Activated CD4-positive, alpha-beta T cell treated with anti-CD3 and anti-CD28 coated beads, Interleukin-2, Interleukin-6, amounts not matched to agents 100 ng/mL and 50 ng/mL, durations not matched to agents 16 hours and 8 hours (primary cell): Measurements from ENCODE around the gene RCE1.

ENCODE experiments used
- DNase-seq: peaks from one replicate; pipeline ENCODE4 v3.0.0-alpha.2; 2020

Gene RCE1

DNA sequence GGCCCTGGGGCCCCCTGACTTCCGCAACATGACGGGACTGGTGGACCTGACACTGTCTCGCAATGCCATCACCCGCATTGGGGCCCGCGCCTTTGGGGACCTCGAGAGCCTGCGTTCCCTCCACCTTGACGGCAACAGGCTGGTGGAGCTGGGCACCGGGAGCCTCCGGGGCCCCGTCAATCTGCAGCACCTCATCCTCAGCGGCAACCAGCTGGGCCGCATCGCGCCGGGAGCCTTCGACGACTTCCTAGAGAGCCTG, 14.6 kb downstream of the RCE1 start:
- no peak for DNase-seq

DNA sequence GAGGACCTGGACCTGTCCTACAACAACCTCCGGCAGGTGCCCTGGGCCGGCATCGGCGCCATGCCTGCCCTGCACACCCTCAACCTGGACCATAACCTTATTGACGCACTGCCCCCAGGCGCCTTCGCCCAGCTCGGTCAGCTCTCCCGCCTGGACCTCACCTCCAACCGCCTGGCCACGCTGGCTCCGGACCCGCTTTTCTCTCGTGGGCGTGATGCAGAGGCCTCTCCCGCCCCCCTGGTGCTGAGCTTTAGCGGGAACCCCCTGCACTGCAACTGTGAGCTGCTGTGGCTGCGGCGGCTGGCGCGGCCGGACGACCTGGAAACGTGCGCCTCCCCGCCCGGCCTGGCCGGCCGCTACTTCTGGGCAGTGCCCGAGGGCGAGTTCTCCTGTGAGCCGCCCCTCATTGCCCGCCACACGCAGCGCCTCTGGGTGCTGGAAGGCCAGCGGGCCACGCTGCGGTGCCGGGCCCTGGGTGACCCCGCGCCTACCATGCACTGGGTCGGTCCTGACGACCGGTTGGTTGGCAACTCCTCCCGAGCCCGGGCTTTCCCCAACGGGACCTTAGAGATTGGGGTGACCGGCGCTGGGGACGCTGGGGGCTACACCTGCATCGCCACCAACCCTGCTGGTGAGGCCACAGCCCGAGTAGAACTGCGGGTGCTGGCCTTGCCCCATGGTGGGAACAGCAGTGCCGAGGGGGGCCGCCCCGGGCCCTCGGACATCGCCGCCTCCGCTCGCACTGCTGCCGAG, 15.1 kb downstream of the RCE1 start:
- no peak for DNase-seq

DNA sequence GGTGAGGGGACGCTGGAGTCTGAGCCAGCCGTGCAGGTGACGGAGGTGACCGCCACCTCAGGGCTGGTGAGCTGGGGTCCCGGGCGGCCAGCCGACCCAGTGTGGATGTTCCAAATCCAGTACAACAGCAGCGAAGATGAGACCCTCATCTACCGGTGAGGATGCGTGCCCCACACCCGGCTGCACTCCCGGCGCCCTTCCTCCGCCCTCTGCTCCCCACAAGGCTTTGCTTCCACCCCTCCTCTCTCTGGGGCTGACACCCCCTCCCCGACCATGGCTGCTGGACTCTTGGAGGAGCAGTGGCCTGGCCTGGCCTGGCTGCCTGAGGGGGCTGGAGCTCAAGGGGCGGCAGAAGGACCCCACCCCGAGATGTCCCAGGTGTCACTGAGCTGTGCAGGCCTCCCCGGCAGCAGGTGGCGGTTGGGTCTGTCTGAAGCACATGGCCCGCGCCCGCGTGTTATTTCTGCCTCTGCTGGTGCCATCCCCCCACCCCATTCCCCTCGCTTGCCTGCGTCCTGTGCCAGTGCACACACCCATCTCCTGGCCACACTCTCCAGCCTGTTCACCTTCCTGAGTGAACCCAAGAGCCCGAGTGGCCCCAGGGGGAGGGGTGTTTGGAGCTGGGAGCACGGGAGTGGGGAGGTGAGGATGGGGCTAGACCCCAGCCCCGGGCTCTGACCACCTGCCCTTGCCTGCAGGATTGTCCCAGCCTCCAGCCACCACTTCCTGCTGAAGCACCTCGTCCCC, 15.9 kb downstream of the RCE1 start:
- DNase-seq: no peak

DNA sequence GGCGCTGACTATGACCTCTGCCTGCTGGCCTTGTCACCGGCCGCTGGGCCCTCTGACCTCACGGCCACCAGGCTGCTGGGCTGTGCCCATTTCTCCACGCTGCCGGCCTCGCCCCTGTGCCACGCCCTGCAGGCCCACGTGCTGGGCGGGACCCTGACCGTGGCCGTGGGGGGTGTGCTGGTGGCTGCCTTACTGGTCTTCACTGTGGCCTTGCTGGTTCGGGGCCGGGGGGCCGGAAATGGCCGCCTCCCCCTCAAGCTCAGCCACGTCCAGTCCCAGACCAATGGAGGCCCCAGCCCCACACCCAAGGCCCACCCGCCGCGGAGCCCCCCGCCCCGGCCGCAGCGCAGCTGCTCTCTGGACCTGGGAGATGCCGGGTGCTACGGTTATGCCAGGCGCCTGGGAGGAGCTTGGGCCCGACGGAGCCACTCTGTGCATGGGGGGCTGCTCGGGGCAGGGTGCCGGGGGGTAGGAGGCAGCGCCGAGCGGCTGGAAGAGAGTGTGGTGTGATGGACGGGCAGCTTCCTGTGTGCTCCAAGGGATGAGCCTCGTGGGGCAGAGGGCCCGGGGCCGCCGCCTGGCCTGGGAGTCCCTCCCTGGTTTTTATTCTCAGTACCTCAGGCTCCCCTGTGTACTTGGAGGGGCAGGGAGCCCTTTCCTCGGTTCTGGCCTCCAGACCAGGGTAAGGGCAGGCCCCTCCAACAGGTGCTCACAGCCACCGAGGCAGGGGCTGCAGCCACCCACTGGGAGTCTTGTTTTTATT, 16.6 kb downstream of the RCE1 start:
- no peak for DNase-seq

DNA sequence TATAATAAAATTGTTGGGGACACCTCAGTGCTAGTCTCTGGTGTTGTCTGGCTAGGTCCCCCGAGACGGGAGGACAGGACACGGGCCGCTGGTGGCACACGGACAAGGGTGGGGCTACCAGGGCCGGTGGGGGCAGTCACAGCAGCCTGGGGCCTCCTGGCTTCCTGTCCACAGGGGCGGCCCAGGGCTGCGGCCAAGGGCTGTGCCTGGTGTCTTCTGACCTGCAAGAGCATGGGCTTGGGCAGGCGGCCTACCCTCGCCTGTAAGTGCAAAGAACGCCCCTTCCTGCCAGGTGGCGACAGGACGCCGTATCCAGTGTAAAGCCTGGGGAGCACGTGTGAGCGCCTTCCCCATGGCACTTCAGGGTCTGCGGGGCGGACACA, 17.2 kb downstream of the RCE1 start:
- no peak for DNase-seq

DNA sequence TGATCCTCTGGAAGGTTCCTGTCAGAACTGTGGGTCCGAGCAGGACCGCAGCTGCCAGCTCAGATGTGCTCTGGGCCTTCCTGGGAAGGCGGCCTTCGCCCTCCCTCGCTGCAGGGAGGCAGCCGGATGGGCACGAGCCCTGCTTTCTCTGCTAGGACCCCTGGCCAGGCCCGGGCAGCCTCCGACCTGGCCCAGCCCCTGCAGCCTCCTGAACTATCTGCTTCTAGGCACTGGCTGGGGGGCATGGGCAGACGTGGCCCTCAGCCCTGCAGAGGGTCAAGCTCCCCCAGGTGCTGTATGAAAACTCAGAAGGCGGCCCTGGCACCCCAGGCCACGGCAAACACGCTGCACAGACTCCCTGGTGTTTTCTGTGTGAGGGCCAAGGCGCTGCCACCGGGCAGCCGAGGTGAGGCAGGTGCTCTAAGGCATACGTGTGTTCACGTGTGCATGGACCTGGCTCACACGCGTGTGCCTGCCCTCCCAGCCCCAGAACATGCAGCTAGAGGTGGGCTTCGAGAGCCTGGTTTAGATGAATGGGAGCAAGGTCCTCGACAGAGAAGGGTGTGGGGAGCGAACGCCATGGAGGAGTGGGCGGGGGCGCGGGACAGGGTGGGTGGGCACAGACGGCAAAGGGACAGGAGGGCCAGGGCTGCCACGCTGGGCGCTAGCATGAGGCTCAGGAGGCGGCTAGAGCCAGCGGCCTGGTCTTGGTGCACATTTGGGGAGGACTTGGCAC, 18.0 kb downstream of the RCE1 start:
- DNase-seq: no peak

DNA sequence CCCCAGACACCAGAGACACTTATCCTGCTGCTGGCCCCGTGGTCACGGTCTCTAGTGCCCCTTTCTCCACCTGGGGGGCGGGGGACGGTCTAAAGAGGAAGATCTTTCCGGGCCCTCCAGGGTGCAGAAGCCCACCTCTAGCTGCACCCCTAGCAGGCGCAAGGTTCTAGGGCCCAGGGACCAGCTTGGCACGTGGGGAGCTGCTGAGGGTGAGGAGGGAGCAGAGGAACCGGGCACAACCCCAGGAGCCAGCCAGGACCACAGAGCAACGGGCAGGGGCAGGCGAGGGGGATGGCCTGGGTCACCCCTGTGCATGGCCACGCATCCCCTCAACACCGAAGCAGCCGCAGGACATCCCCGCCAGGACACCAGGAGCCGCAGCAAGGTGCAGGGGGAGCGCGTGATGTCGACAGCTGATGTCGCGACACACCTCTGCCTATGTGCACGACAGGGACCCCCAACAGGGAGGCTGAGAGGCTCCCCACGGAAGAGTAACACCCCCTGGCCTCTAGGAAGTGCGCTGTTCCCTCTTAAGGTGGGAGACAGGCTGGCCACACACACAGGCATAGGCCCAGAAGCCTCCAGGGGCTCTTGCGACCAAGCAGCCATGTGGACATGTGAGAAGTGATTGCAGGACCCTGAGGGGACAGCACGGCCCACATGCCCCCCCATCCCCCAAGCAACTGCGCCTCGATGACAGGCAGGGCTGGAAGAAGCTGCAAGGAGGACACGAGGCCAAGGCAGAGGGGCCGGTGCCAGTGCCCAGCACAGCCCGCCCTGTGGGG, 18.7 kb downstream of the RCE1 start:
- no peak for DNase-seq

DNA sequence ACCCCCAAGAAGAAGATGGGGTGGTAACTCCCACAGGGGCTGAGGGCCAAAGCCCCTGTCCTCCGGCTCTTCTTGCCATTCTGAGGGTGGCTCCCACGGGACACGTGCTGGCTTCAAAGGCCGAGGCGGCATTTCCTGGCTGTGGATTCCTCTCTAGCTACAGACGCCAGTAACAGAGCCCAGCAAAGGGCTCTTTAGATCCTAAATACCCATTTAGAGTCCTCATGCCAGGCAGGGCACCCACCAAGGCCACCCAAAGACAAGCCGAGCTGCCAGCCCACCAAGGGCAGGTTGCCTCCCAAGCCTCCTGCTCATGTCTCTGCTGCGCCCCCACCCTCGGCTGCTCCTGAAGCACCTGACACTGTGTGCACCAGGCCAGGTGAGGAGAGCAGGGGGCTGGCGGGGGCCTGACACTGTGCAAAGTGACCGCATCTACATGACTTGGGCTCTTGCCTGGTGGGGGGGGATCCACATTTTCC, 19.4 kb downstream of the RCE1 start:
- DNase-seq: no peak

DNA sequence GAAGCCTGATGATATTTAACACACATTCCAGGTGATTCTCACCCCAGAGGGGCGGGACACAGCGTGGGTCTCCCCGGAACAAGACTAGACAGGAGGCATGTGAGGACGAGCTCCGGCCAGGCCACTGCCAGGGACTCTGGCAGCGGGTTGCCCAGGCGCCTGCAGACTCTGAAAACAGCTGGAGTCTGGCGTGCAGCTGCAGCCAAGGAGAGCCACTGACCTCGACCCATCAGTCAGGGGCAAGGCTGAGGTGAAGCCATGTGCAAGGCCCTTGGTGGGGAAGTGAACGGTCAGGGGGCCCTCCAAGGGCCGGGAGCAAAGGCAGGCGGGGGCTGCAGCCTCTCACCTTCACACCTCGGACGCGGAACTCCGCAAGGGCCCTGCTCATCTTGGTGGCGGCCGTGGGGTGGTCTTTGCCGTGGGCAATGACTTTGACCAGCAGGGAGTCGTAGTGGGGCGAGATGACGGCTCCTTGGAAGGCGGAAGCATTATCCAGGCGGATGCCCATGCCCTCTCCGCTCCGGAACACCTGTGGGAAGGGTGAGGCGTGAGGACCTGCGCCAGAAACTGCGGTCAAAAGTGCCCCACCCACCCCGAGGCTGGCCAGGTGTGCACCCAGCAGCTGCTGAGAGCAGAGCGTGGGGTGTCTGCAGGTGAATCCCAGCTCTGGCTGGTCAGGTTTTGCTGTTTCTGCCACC, 20.3 kb downstream of the RCE1 start:
- no peak for DNase-seq

DNA sequence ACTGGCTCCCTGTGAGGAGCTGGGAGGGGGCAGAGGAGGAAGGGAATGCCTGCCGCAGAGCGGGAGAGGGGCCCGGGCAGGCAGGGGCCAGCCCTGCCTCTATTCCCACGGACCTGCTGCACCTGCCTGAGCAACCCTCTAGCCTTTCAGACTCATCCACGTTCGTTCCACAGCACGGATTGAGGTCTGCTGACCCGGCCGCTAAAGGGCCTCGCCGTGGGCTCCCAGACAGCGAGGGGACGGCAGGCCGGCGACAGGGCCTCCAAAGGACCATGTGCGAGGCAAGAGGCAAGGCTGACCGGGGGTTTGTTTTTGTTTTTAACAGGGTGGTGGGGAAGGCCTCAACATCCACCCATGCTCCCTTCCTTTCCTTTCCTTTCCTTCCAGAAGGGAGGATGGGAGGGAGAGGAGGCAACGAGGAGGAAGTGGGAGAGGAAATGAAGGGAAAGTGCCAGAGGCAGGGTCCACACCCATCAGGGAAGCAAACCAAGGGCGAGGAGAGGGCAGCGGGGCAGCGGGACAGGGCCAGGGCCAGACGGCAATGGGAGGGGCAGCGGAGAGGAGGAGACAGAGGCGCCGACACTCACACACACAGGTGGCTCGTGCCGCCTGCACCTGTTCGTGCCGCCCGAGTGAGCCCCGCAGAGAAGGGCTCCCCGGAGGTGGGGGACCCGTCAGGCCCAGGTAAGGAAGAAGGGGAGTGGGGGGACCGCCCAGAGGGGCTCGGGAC, 21.1 kb downstream of the RCE1 start:
- DNase-seq: no peak

DNA sequence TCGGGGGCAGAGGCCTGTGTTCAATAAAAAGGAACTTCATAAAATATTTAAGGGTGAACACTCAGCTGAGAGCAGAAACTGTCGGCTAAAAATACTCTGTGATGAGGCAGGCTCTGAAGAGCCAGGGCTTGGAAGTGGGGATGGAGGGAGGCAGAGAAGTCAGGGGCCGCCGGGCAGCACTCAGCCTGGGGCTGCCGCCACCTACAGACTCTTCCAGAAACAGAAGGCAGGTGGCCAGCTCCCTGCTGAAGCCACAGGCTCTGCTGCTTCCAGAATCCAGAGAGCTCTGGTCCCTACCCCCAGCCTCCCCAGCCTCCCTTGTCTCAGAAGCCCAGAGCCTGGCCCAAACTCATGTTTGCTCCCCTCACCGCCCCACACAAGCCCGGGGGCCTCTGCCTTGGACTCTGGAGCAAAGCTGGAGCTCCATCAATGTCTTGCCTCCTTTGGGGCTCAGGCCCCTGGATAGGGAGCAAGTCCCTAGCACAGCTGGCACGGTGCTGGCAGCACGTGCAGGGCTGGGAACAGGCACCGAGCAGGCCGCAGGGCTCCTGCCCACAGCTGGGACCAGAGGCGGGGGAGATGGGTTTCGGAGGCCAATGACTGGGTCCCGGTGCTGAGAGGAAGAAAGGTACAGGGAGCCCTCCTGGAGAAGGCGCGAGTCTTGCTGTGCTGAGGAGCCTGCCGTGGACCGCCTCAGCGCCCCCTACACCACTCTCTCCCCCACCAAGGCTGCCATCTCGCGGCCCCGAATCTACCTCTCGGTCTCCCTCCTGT, 21.9 kb downstream of the RCE1 start:
- DNase-seq: no peak

DNA sequence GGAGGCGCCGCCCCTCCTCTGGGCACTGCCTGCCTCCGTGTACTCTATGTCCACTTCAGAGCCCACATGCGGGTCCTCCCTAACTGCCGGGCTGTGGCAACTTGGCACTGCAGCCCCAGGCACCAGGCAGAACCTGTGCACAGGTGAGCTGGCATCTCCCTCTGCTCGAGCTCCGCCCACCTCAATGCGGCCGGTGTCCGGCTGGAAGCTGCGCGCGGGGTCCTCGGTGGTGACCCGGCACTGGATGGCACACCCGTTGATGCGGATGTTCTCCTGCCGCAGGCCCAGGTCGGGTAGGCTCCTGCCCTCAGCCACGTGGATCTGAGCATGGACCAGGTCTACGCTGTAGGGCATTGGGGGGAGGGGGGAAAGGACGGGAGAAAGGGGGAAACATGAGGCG, 22.8 kb downstream of the RCE1 start:
- DNase-seq: no peak

DNA sequence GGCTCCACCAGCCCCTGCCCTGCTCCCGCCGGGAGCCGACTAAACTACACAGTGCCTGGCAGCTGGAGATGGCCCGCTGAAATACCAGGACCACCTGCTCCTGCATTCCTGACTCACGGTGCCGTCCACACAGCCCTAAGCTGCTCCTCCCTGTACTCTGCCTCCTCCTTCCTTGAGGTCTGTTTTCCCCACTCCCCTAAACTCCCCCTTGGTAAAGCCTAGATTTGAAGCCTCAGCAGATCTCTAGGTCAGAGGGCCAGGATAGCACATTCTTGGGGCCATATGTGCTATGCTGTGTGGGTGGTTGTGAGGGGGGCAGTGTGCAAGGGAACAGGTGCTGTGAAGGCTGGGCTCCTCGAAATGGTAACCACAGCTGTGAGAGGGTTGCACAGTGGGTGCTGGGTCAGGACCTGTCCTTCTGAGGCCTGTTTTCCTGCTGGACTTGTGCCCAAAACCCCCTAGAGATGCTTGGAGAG, 23.3 kb downstream of the RCE1 start:
- no peak for DNase-seq

DNA sequence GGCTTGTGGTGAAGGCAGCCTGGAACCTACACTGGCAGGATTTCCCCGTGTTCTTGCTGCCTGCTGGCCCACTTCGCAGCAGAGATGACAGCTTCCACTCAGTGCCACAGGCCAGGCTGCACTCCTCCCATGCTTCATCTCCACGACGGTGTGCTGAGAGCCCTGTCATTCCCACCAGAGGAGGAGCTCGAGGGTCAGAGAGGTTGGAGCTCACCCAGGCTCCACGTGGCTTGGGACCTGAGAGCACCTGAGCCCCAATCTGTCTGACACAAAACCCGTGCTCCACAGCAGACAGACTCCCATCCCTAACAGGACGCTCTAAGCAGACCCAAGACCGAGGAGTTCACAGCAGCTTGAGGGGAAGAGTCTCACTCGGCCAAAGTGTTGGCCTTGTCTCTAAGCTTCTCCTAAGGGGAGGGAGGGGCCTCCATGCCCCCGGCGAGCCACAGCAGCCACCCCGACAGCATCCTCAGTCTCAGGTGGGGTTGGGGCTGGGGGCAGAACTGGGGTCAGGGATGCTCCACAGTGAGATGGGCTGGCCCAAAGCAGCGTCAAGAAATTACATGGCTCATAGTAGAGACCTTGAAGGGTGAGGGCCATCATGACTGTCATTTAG, 24.3 kb downstream of the RCE1 start:
- no peak for DNase-seq

DNA sequence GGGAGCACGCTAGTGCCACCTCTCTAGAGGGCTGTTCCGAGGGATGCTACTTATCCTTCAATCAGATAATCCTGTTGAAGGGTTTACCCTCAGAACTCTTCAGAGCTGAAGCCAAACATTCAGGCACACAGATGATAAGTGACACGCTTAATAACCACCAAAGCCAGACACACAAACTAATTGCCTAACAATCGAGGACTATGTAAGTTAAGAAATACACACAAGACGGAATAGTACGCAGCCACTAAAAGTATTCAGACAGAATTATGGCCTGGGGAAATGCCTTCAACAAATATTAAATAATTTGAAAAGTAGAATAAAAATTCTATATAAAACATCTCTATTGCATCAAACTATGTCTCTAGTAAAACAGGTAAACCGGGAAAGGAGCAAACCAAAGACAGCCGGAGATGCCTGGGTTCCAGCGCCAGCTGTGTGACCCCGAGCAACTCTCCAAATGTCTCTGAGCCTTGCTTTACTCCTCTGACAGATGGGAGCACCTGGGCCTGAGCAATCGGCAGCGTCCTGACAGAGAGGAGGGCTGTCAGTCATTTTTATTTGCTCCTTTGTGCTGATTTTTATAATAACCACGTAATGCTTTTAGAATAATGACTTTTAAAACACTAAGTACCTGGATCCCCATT, 25.0 kb downstream of the RCE1 start:
- DNase-seq: no peak

DNA sequence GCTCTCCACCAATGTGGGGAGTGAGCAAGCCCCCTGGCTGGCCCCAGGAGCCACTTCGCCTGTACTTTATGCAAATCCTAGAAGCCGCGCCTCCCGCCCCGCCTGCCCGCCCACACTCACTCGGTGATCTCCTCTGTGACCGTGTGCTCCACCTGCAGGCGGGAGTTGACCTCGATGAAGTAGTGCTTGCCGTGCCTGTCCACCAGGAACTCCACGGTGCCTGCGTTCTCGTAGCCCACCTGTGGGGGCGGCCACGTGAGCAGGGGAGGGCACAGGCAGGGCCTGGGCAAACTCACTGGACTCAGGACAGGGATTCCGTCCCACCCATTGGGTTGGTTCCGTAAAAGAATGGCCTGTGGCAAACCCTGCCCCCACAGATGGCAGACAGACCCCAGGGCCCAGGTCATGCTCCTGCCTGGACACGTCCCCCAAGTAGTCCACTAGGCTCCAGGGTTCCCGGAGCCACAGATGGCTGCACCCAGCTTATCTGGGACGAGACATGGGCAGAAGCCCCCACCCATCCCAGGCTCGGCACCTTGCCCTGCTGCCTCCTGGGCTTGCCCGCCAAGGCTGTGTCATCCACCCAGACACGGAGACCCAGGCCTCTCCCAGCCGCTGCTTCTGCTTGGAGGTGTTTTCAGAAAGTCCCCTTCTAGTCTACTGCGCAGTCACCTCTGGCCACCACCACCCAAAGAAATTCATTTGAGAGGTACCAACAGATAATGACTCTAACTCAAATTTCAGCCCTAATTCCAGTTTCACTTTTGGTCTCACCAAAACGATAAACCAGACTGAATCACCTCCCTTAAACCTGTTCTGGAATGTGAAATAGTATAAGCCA, 25.7 kb downstream of the RCE1 start:
- DNase-seq: peak; percentile 85

DNA sequence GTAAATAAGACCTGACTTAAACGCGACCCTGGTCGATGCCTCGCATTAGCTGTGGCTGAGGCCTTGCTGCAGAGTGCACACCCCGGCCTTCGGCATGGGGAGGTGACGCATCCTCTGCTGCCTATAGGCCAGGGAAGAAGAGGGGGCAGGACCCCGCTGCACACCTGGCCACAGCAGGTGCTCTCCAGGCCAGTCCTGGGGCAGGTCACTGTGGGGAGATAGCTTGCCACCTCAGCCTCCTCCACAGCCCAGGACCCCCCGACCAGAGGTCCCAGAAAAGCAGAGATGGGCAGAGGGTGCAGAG, 26.3 kb downstream of the RCE1 start:
- DNase-seq: no peak

DNA sequence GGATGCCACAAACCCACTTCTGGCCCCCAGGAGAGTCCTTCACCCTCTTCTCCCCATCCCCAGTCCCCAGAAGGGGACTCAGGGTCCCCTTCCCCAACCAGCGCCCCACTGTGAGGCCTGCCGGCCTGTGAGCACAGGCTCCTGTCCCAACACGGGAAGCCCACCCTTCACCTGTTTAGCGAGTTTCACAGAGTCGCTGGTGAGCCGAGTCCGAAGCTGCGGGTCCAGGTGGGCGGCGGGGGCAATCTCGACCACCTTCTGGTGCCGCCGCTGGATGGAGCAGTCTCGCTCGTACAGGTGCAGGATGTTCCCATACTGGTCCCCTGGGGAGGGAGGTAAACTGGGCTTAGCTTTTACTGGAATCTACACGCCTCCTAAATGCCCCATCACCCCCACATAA, 26.9 kb downstream of the RCE1 start:
- DNase-seq: no peak
